GM13976 (cell line): ENCODE data around the gene SWAP70.
"Not testable (repeated sequence)": the region's sequence is repeated elsewhere in the genome, so short reads cannot be mapped to it uniquely, and the experiment has no call there.

Experiments used
- DNase-seq: peaks from one replicate; pipeline ENCODE4 v3.0.0; 2012; ENCODE audit warnings: low spot score
- in situ Hi-C: fragments of 300-500 bp; cut with MboI; formaldehyde crosslinking; loops from one replicate; pipeline ENCODE4 v1.12.0; 2022; ENCODE audit warnings: low sequenced_read_pairs, mixed read lengths, inconsistent platforms; ENCODE audit not compliant: unreplicated experiment
- TF ChIP-seq, protein P1 (sequence below): IDR thresholded peaks from 2 replicates; pipeline ENCODE4 v1.5.1; 2012; ENCODE audit warnings: borderline replicate concordance, mild to moderate bottlenecking; ENCODE audit not compliant: insufficient read depth; ENCODE audit errors: extremely low read depth, missing control alignments, control extremely low read depth

The SWAP70 gene

DNA sequence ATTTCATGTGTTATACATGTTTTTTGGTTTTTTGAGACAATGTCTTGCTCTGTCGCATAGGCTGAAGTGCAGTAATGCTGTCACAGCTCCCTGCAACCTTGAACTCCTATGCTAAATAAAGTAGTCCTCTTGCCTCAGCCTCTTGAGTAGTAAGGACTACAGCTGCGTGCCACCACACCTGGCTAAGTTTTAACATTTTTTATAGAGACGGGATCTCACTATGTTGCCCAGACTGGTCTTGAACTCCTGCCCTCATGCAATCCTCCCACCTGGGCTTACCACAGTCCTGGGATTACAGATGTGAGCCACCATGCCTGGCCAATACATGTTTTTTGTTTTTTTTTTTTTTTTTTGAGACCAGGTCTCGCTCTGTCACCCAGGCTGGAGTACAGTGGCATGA, 33.9 kb downstream of the SWAP70 start:
- in situ Hi-C loops, result no loop called here
- no peak for DNase-seq
- TF ChIP-seq, protein P1, sequence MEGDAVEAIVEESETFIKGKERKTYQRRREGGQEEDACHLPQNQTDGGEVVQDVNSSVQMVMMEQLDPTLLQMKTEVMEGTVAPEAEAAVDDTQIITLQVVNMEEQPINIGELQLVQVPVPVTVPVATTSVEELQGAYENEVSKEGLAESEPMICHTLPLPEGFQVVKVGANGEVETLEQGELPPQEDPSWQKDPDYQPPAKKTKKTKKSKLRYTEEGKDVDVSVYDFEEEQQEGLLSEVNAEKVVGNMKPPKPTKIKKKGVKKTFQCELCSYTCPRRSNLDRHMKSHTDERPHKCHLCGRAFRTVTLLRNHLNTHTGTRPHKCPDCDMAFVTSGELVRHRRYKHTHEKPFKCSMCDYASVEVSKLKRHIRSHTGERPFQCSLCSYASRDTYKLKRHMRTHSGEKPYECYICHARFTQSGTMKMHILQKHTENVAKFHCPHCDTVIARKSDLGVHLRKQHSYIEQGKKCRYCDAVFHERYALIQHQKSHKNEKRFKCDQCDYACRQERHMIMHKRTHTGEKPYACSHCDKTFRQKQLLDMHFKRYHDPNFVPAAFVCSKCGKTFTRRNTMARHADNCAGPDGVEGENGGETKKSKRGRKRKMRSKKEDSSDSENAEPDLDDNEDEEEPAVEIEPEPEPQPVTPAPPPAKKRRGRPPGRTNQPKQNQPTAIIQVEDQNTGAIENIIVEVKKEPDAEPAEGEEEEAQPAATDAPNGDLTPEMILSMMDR, result no peak

DNA sequence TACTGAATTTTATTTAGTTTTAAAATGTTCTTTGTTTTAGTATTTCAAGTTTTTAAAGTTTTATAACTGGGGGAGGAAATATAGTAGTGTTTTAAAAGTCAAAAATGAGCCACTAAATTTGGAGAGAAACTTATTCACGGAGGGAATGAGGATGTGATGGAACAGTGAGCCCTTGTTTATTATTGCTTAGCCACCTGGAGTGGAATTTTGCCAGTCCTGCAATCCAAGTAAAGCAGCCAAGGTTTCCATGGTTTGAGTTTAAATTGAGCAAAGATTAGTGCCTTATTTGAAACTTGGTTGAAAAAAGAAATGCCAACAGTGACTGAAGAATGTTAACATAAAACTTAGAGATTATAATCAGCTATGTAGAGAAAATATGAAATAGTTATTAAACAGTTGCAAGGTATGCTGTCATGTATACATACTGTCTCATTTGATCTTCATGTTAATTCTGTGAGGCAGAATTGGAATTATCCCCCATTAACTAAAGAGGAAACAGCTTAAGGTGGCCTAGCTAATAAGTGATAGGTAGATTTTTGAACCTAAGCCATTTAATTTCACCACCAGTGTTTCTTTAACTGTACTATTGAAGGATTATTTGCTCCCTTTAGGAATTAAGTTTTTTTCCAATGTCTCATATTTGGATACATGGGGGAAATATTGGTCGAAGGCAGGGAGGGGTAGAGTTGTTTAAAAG, 36.4 kb downstream of the SWAP70 start:
- DNase-seq, result no peak
- TF ChIP-seq, protein P1, result no peak
- in situ Hi-C loops, result no loop called here

DNA sequence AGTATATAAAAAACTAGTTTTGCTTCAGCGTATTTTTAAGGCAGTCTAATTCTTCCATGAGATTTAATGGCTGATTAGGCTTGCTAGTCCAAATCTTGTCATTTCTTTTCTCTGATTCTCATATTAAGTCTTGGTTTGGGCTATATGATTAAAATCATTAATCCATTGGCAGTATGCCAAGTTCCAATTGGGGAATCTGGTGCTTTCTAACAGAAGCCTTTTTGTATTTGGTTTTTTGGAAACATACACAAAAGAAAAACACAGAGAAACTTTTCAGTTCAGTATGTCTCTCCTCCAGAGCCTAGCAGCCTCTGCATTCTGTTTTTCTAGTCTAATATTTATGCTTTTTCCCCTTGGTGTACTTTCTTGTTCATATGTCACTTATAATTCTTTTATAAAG, 37.9 kb downstream of the SWAP70 start:
- in situ Hi-C loops, result no loop called here
- no peak for DNase-seq
- TF ChIP-seq, protein P1, result no peak

DNA sequence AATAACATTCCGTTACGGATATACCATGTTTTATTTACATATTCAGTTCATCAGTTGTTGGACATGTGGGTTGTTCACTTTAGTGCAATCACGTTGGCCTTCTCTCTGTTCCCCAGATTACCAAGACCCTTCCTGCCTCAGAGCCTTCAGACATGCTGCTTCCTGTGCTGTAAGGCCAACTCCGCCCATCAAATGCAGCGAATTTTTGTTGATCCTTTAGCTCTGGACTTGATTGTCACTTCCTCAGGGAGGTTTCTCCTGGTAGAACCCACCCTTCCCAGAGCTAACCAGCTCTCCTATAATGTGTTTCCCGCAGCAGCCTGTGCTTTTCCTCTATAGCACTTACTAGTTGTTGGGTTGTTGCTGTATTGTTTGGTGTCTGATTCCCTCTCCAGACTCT, 39.4 kb downstream of the SWAP70 start:
- TF ChIP-seq, protein P1, result no peak
- DNase-seq, result no peak
- in situ Hi-C loops, result no loop called here

DNA sequence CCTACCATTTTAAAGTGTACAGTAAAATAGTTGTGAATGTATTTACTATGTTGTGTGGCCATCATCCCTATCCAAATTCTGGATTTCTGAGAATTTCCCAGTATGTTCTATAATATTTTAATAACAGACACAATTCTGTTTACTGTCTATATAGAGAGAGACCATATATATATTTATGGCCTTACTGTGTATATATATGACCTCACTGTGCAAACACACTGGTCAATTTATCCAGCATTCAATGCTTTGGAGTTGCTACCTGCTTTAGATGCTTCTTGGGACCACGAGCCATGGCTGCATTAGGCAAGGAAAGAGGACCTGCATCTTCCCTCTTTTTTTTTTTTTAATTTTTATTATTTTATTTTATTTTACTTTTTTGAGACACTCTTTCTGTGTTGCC, 40.2 kb downstream of the SWAP70 start:
- no peak for DNase-seq
- in situ Hi-C loops, result no loop called here
- TF ChIP-seq, protein P1, result no peak

DNA sequence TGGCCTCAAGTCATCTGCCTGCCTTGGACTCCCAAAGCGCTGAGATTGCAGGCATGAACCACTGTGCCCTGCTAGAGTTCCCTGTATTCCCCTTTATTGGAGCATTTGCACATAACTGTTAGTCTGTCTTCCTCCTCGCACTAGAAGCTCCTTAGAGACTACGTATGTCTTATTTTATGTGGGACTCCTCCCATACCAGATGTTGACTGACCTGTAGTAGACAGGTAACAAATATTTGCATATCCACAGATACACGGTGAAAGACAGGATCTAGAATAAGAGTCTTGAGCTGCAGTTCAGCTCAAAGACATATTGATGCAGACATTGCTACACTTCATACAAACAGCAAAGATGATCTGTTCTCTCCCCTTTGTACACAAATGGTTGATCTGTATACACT, 40.7 kb downstream of the SWAP70 start:
- in situ Hi-C loops, result no loop called here
- DNase-seq, result no peak
- TF ChIP-seq, protein P1, result no peak

DNA sequence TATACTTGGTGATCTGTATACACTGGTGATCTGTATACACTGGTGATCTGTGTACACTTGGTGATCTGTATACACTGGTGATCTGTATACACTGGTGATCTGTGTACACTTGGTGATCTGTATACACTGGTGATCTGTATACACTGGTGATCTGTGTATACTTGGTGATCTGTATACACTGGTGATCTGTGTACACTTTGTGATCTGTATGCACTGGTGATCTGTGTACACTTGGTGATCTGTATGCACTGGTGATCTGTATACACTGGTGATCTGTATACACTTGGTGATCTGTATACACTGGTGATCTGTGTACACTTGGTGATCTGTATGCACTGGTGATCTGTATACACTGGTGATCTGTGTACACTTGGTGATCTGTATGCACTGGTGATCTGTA, 41.5 kb downstream of the SWAP70 start:
- DNase-seq, in situ Hi-C loops: not testable (repeated sequence)
